GM23338 (cell line): Measurements from ENCODE around the gene AP2M1. TPM values are rescaled to one million over a fixed set of nuclear protein-coding genes. Genes with fewer than 3 reads are reported as not detected.

ENCODE experiments used
- ATAC-seq: fragments of 200-7000 bp; cut with Tn5 transposase; 3 replicates; pipeline ENCODE4 v1.9.1; 2020
- DNase-seq: peaks from one replicate; pipeline ENCODE4 v3.0.0-alpha.2; 2015; ENCODE audit warnings: low spot score
- H2AFZ ChIP-seq: fragments of 200-600 bp; sonication (generic); 2 replicates; pipeline ENCODE4 v1.8.0; 2016; ENCODE audit warnings: antibody characterized with exemption, mild to moderate bottlenecking, moderate library complexity
- H3F3A ChIP-seq: fragments of 200-600 bp; sonication (generic); replicated peaks from 2 replicates; pipeline ENCODE4 v1.8.0; 2017; ENCODE audit warnings: antibody characterized with exemption, mixed run types, low read depth
- H3K27ac ChIP-seq: fragments of 200-600 bp; sonication (generic); 2 replicates; pipeline ENCODE4 v1.6.1; 2016; ENCODE audit warnings: low read depth
- H3K27me3 ChIP-seq: fragments of 200-600 bp; sonication (generic); 2 replicates; pipeline ENCODE4 v1.8.0; 2016; ENCODE audit warnings: mild to moderate bottlenecking, mixed run types, moderate library complexity; ENCODE audit not compliant: insufficient read depth
- H3K36me3 ChIP-seq: fragments of 200-600 bp; sonication (generic); 2 replicates; pipeline ENCODE4 v1.8.0; 2016; ENCODE audit warnings: mild to moderate bottlenecking; ENCODE audit not compliant: insufficient read depth
- H3K4me1 ChIP-seq: fragments of 200-600 bp; sonication (generic); 2 replicates; pipeline ENCODE4 v1.8.0; 2016; ENCODE audit warnings: mild to moderate bottlenecking, moderate library complexity; ENCODE audit not compliant: insufficient read depth
- H3K4me2 ChIP-seq: fragments of 200-600 bp; sonication (generic); 2 replicates; pipeline ENCODE4 v1.7.1; 2017; ENCODE audit warnings: mixed run types
- H3K4me3 ChIP-seq: fragments of 200-600 bp; sonication (generic); 2 replicates; pipeline ENCODE4 v1.6.1; 2016; ENCODE audit warnings: mixed run types
- H3K79me2 ChIP-seq: fragments of 200-600 bp; sonication (generic); replicated peaks from 2 replicates; pipeline ENCODE4 v1.8.0; 2017; ENCODE audit warnings: mild to moderate bottlenecking; ENCODE audit not compliant: insufficient read depth
- H3K9me2 ChIP-seq: fragments of 200-600 bp; sonication (generic); 2 replicates; pipeline ENCODE4 v1.8.0; 2017; ENCODE audit not compliant: insufficient read depth
- H4K20me1 ChIP-seq: fragments of 200-600 bp; sonication (generic); replicated peaks from 2 replicates; pipeline ENCODE4 v1.8.0; 2017; ENCODE audit warnings: mild to moderate bottlenecking; ENCODE audit not compliant: insufficient read depth
- H3K27ac Mint-ChIP-seq: 2 replicates; pipeline ENCODE4 v1.8.0; 2020; ENCODE audit warnings: inconsistent platforms, mild to moderate bottlenecking, moderate library complexity, mixed read lengths
- H3K27me3 Mint-ChIP-seq: 3 replicates; pipeline ENCODE4 v1.8.0; 2022; ENCODE audit warnings: low read depth, mild to moderate bottlenecking, moderate library complexity, mixed read lengths, inconsistent platforms; ENCODE audit not compliant: insufficient read depth, poor library complexity
- H3K36me3 Mint-ChIP-seq: 3 replicates; pipeline ENCODE4 v1.8.0; 2021; ENCODE audit warnings: low read depth, mild to moderate bottlenecking, inconsistent platforms, moderate library complexity, mixed read lengths
- H3K4me1 Mint-ChIP-seq: 3 replicates; pipeline ENCODE4 v1.8.0; 2020; ENCODE audit warnings: mild to moderate bottlenecking, inconsistent platforms, mixed read lengths
- H3K4me3 Mint-ChIP-seq: 3 replicates; pipeline ENCODE4 v1.8.0; 2021; ENCODE audit warnings: moderate library complexity, mild to moderate bottlenecking, inconsistent platforms, mixed read lengths
- H3K9me3 Mint-ChIP-seq: 3 replicates; pipeline ENCODE4 v1.8.0; 2020; ENCODE audit warnings: moderate library complexity, mild to moderate bottlenecking, inconsistent platforms, mixed read lengths
- CREB1 ChIP-seq: fragments of 250-450 bp; sonication (Bioruptor Pico); IDR thresholded peaks from 2 replicates; pipeline ENCODE4 v1.5.0; 2020; ENCODE audit warnings: low read depth, mild to moderate bottlenecking, moderate library complexity
- JUNB ChIP-seq: IDR thresholded peaks from one replicate; pipeline ENCODE4 v1.6.1; 2016; ENCODE audit warnings: antibody characterized with exemption; ENCODE audit not compliant: unreplicated experiment
- POLR2AphosphoS5 ChIP-seq: IDR thresholded peaks from 2 replicates; pipeline ENCODE4 v1.6.1; 2016; ENCODE audit warnings: antibody characterized with exemption, low read depth
- STAT1 ChIP-seq: IDR thresholded peaks from one replicate; pipeline ENCODE4 v1.6.1; 2016; ENCODE audit warnings: antibody characterized with exemption; ENCODE audit not compliant: unreplicated experiment
- ZNF331 ChIP-seq: fragments of 250-450 bp; sonication (Bioruptor Pico); IDR thresholded peaks from 2 replicates; pipeline ENCODE4 v1.5.0; 2020; ENCODE audit warnings: low read depth, mild to moderate bottlenecking, moderate library complexity
- polyA plus RNA-seq: library from polyadenylated mRNA; unstranded; fragments of >200 nt; fragmentation: Nextera tagmentation; extraction: Ambion mirVana; gene quantifications from 2 replicates; pipeline ENCODE4 v1.2.1, GENCODE V29; 2016
- total RNA-seq: library from RNA; depleted of rRNA; stranded (reverse); fragments of >200 nt; shearing (Covaris generic); gene quantifications from 2 replicates; pipeline ENCODE4 v1.2.3, GENCODE V29; 2014
- TF ChIP-seq, protein P1 (sequence below): fragments of 250-450 bp; sonication (Bioruptor Pico); IDR thresholded peaks from 2 replicates; pipeline ENCODE4 v1.5.0; 2020; ENCODE audit warnings: mild to moderate bottlenecking, moderate library complexity
- TF ChIP-seq, protein P2 (sequence below), 2 experiments: fragments of 200-600 bp in 1 of 2; sonication (generic) in 1 of 2; conservative IDR thresholded peaks; 2 replicates each; pipeline versions ENCODE4 v1.5.1 to v1.6.1; 2016 to 2017; ENCODE audit warnings: antibody characterized with exemption in 2 of 2, low read depth in 2 of 2, mild to moderate bottlenecking in 2 of 2, moderate library complexity in 1 of 2
- TF ChIP-seq, protein P3 (sequence below): IDR thresholded peaks from 2 replicates; pipeline ENCODE4 v1.6.1; 2016; ENCODE audit warnings: antibody characterized with exemption
- TF ChIP-seq, protein P4 (sequence below): IDR thresholded peaks from one replicate; pipeline ENCODE4 v1.6.1; 2018; ENCODE audit warnings: antibody characterized with exemption; ENCODE audit not compliant: unreplicated experiment

AP2M1 gene
- total and polyA plus RNA-seq, 2 experiments from 2014 or later, result 215 to 305 TPM

DNA sequence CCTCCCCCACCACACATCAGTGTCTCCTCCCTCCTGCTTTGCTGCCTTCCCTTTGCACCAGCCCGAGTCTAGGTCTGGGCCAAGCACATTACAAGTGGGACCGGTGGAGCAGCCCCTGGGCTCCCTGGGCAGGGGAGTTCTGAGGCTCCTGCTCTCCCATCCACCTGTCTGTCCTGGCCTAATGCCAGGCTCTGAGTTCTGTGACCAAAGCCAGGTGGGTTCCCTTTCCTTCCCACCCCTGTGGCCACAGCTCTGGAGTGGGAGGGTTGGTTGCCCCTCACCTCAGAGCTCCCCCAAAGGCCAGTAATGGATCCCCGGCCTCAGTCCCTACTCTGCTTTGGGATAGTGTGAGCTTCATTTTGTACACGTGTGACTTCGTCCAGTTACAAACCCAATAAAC is 9.0 kb downstream of the AP2M1 start (continued):
- TF ChIP-seq, protein P1, sequence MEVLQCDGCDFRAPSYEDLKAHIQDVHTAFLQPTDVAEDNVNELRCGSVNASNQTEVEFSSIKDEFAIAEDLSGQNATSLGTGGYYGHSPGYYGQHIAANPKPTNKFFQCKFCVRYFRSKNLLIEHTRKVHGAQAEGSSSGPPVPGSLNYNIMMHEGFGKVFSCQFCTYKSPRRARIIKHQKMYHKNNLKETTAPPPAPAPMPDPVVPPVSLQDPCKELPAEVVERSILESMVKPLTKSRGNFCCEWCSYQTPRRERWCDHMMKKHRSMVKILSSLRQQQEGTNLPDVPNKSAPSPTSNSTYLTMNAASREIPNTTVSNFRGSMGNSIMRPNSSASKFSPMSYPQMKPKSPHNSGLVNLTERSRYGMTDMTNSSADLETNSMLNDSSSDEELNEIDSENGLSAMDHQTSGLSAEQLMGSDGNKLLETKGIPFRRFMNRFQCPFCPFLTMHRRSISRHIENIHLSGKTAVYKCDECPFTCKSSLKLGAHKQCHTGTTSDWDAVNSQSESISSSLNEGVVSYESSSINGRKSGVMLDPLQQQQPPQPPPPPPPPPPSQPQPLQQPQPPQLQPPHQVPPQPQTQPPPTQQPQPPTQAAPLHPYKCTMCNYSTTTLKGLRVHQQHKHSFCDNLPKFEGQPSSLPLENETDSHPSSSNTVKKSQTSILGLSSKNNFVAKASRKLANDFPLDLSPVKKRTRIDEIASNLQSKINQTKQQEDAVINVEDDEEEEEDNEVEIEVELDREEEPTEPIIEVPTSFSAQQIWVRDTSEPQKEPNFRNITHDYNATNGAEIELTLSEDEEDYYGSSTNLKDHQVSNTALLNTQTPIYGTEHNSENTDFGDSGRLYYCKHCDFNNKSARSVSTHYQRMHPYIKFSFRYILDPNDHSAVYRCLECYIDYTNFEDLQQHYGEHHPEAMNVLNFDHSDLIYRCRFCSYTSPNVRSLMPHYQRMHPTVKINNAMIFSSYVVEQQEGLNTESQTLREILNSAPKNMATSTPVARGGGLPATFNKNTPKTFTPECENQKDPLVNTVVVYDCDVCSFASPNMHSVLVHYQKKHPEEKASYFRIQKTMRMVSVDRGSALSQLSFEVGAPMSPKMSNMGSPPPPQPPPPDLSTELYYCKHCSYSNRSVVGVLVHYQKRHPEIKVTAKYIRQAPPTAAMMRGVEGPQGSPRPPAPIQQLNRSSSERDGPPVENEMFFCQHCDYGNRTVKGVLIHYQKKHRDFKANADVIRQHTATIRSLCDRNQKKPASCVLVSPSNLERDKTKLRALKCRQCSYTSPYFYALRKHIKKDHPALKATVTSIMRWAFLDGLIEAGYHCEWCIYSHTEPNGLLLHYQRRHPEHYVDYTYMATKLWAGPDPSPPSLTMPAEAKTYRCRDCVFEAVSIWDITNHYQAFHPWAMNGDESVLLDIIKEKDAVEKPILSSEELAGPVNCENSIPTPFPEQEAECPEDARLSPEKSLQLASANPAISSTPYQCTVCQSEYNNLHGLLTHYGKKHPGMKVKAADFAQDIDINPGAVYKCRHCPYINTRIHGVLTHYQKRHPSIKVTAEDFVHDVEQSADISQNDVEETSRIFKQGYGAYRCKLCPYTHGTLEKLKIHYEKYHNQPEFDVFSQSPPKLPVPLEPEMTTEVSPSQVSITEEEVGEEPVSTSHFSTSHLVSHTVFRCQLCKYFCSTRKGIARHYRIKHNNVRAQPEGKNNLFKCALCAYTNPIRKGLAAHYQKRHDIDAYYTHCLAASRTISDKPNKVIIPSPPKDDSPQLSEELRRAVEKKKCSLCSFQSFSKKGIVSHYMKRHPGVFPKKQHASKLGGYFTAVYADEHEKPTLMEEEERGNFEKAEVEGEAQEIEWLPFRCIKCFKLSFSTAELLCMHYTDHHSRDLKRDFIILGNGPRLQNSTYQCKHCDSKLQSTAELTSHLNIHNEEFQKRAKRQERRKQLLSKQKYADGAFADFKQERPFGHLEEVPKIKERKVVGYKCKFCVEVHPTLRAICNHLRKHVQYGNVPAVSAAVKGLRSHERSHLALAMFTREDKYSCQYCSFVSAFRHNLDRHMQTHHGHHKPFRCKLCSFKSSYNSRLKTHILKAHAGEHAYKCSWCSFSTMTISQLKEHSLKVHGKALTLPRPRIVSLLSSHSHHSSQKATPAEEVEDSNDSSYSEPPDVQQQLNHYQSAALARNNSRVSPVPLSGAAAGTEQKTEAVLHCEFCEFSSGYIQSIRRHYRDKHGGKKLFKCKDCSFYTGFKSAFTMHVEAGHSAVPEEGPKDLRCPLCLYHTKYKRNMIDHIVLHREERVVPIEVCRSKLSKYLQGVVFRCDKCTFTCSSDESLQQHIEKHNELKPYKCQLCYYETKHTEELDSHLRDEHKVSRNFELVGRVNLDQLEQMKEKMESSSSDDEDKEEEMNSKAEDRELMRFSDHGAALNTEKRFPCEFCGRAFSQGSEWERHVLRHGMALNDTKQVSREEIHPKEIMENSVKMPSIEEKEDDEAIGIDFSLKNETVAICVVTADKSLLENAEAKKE (CRISPR knock-in tag), result no peak
- TF ChIP-seq, protein P2, sequence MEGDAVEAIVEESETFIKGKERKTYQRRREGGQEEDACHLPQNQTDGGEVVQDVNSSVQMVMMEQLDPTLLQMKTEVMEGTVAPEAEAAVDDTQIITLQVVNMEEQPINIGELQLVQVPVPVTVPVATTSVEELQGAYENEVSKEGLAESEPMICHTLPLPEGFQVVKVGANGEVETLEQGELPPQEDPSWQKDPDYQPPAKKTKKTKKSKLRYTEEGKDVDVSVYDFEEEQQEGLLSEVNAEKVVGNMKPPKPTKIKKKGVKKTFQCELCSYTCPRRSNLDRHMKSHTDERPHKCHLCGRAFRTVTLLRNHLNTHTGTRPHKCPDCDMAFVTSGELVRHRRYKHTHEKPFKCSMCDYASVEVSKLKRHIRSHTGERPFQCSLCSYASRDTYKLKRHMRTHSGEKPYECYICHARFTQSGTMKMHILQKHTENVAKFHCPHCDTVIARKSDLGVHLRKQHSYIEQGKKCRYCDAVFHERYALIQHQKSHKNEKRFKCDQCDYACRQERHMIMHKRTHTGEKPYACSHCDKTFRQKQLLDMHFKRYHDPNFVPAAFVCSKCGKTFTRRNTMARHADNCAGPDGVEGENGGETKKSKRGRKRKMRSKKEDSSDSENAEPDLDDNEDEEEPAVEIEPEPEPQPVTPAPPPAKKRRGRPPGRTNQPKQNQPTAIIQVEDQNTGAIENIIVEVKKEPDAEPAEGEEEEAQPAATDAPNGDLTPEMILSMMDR (conservative IDR thresholded peaks at IDR 0.05; ENCODE audit: low read depth in 2 of 2), result no peak
- no peak for TF ChIP-seq STAT1

DNA sequence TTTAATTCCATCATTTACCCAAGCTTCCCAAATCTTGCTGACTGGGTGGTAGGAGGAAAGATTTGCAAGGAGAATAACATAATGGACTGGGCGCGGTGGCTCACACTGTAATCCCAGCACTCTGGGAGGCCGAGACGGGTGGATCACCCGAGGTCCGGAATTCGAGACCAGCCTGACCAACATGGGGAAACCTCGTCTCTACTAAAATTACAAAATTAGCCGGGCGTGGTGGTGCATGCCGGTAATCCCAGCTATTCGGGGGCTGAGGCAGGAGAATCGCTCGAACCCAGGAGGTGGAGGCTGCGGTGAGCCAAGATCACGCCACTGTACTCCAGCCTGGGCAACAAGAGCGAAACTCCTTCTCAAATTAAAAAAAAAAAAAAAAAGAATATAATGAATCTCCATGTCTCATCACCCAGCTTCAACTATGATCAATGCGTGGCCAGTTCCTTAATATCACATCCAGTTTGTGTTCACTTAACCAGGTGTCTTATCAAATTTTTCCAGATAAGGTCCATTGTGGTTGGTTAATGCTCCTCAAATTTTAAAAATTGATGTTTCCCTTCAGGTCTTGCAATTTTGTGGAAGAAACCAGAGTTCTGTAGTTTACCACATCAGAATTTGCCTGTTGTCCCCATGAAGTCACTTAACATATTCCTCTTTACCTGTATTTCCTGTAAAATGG is 10.0 kb downstream of the AP2M1 start:
- peak overlapping the region; percentile 96 for H3K4me3 Mint-ChIP-seq
- DNase-seq, result no peak
- ATAC-seq, result no peak
- H3K4me1 ChIP-seq, result peaks cover 14% of the 10 kb centered on the region
- H3K27ac ChIP-seq, result peak overlapping the region; percentile 91
- H3K27me3 ChIP-seq, result no peaks in the 10 kb centered on the region
- peak overlapping the region; percentile 100 for H3K27ac Mint-ChIP-seq
- no peak overlapping the region for H2AFZ ChIP-seq
- peaks cover 23% of the 10 kb centered on the region for H3K27me3 Mint-ChIP-seq
- H4K20me1 ChIP-seq, result peaks cover 10% of the 10 kb centered on the region; the same call in 1 of the 2 replicates
- H3K4me2 ChIP-seq, result peak overlapping the region; percentile 72
- H3K4me3 ChIP-seq, result peak overlapping the region; percentile 99
- H3K9me3 Mint-ChIP-seq, result no peaks in the 10 kb centered on the region; the same call in 2 of the 3 replicates
- H3K36me3 ChIP-seq, result peaks cover 31% of the 10 kb centered on the region
- H3K79me2 ChIP-seq, result peaks cover 33% of the 10 kb centered on the region
- H3K36me3 Mint-ChIP-seq, result peaks cover 80% of the 10 kb centered on the region
- peaks cover 20% of the 10 kb centered on the region for H3K4me1 Mint-ChIP-seq
- no peaks in the 10 kb centered on the region for H3K9me2 ChIP-seq
- H3F3A ChIP-seq, result peaks cover 7% of the 10 kb centered on the region; the same call in 1 of the 2 replicates
- TF ChIP-seq, protein P3, sequence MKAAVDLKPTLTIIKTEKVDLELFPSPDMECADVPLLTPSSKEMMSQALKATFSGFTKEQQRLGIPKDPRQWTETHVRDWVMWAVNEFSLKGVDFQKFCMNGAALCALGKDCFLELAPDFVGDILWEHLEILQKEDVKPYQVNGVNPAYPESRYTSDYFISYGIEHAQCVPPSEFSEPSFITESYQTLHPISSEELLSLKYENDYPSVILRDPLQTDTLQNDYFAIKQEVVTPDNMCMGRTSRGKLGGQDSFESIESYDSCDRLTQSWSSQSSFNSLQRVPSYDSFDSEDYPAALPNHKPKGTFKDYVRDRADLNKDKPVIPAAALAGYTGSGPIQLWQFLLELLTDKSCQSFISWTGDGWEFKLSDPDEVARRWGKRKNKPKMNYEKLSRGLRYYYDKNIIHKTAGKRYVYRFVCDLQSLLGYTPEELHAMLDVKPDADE, result no peak
- TF ChIP-seq, protein P4, sequence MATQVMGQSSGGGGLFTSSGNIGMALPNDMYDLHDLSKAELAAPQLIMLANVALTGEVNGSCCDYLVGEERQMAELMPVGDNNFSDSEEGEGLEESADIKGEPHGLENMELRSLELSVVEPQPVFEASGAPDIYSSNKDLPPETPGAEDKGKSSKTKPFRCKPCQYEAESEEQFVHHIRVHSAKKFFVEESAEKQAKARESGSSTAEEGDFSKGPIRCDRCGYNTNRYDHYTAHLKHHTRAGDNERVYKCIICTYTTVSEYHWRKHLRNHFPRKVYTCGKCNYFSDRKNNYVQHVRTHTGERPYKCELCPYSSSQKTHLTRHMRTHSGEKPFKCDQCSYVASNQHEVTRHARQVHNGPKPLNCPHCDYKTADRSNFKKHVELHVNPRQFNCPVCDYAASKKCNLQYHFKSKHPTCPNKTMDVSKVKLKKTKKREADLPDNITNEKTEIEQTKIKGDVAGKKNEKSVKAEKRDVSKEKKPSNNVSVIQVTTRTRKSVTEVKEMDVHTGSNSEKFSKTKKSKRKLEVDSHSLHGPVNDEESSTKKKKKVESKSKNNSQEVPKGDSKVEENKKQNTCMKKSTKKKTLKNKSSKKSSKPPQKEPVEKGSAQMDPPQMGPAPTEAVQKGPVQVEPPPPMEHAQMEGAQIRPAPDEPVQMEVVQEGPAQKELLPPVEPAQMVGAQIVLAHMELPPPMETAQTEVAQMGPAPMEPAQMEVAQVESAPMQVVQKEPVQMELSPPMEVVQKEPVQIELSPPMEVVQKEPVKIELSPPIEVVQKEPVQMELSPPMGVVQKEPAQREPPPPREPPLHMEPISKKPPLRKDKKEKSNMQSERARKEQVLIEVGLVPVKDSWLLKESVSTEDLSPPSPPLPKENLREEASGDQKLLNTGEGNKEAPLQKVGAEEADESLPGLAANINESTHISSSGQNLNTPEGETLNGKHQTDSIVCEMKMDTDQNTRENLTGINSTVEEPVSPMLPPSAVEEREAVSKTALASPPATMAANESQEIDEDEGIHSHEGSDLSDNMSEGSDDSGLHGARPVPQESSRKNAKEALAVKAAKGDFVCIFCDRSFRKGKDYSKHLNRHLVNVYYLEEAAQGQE, result no peak
- TF ChIP-seq ZNF331 (no peak), JUNB (no peak), POLR2AphosphoS5 (no peak), CREB1 (CRISPR knock-in tag) (no peak), STAT1 (no peak)
